GM12878 (cell line): ENCODE data around the gene DIP2C.

ENCODE experiments used
- POLR2A ChIP-seq: IDR thresholded peaks from 2 replicates; pipeline ENCODE4 v1.6.1; 2011; ENCODE audit warnings: low read depth, mild to moderate bottlenecking, low read length
- TF ChIP-seq, protein P1 (sequence below): IDR thresholded peaks from 2 replicates; pipeline ENCODE4 v1.6.1; 2011; ENCODE audit warnings: borderline replicate concordance, low read depth, mild to moderate bottlenecking, moderate library complexity, mixed read lengths, low read length; ENCODE audit not compliant: insufficient read depth; ENCODE audit errors: extremely low read length
- TF ChIP-seq, protein P2 (sequence below): IDR thresholded peaks from 2 replicates; pipeline ENCODE4 v1.6.1; 2012; ENCODE audit warnings: low read depth, low read length, improper control_type of control experiment
- TF ChIP-seq, protein P3 (sequence below): IDR thresholded peaks from 2 replicates; pipeline ENCODE4 v1.6.1; 2012; ENCODE audit warnings: low read depth, low read length, improper control_type of control experiment

DNA sequence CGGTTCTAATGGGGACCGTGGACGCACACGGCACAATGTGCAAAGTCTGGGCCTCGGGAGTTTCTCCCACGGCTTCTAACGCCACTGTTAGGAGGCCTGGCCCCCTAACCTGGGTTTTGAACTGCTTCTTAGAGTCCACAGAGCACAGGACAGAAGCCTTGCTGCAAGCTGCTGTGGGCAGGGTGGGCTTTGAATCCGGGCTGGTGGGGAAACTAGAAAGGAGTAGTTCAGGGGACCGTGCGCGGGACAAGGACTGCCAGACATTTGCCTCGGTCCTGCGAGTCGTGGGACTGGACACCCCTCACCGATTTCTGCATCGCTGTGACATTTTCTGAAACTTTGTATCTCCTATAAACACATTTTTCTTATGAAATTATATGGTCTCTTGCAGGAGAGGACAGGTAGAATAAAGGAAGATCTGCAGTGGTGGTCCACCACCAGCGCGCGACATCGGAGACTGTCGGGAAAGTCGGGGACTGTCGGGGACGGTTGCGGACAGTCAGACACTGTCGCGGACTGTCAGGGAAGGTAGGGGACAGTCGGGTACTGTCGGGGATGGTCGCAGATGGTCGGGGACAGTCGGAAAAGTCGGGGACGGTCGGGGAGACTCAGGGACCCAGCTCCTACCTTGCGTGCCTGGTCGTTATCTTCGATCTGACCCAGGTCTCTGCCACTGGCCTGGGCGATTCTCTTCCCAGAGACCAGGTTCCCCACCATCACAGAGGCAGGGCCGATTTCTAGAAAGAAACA is 332.1 kb downstream of the DIP2C start:
- TF ChIP-seq, protein P1, sequence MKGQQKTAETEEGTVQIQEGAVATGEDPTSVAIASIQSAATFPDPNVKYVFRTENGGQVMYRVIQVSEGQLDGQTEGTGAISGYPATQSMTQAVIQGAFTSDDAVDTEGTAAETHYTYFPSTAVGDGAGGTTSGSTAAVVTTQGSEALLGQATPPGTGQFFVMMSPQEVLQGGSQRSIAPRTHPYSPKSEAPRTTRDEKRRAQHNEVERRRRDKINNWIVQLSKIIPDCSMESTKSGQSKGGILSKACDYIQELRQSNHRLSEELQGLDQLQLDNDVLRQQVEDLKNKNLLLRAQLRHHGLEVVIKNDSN: no peak
- TF ChIP-seq, protein P2, sequence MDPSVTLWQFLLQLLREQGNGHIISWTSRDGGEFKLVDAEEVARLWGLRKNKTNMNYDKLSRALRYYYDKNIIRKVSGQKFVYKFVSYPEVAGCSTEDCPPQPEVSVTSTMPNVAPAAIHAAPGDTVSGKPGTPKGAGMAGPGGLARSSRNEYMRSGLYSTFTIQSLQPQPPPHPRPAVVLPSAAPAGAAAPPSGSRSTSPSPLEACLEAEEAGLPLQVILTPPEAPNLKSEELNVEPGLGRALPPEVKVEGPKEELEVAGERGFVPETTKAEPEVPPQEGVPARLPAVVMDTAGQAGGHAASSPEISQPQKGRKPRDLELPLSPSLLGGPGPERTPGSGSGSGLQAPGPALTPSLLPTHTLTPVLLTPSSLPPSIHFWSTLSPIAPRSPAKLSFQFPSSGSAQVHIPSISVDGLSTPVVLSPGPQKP: no peak
- TF ChIP-seq, protein P3, sequence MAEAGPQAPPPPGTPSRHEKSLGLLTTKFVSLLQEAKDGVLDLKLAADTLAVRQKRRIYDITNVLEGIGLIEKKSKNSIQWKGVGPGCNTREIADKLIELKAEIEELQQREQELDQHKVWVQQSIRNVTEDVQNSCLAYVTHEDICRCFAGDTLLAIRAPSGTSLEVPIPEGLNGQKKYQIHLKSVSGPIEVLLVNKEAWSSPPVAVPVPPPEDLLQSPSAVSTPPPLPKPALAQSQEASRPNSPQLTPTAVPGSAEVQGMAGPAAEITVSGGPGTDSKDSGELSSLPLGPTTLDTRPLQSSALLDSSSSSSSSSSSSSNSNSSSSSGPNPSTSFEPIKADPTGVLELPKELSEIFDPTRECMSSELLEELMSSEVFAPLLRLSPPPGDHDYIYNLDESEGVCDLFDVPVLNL: no peak
- no peak for TF ChIP-seq POLR2A
